K562 (cell line): ENCODE data around the gene NRG3. TPM values are rescaled to one million over a fixed set of nuclear protein-coding genes. Genes with fewer than 3 reads are reported as not detected.

Experiments
- ATAC-seq: fragments of 200-7000 bp; cut with Tn5 transposase; 3 replicates; pipeline ENCODE4 v1.9.1; 2020; ENCODE audit warnings: moderate library complexity
- BruUV-seq: library from RNA; stranded (reverse); fragments of 400-500 nt; replicated peaks from 2 replicates; lab custom pipeline; 2021; lab: Mats Ljungman, UMichigan
- CTCF ChIA-PET: fragments of 300-600 bp; formaldehyde crosslinking; extraction: SDS; loops from one replicate; lab custom pipeline; 2021; ENCODE audit warnings: low intra/inter-chr PET ratio; lab: Yijun Ruan, JAX
- POLR2A ChIA-PET: fragments of 300-600, 350-650 bp; sonication (Branson Sonifier 250); formaldehyde crosslinking; extraction: SDS; loops from one replicate; lab custom pipeline; 2021; ENCODE audit warnings: antibody characterized with exemption, inconsistent platforms; lab: Yijun Ruan, JAX
- DNase-seq, 4 experiments: peaks; one replicate each; pipeline versions ENCODE4 v3.0.0 to v3.0.0-alpha.2; 2011 to 2018; ENCODE audit warnings: low spot score in 3 of 4, mixed read lengths in 3 of 4; ENCODE audit errors: extremely low read depth in 1 of 4
- FAIRE-seq: peaks from 2 replicates; lab custom pipeline; 2011; peaks lifted over from hg19 to GRCh38; lab: Jason Lieb, UNC
- H2AFZ ChIP-seq: 2 replicates; pipeline ENCODE4 v1.6.0; 2011; ENCODE audit warnings: low read depth, low read length, control low read depth, inconsistent platforms
- H3K27ac ChIP-seq: fragments of 200-600 bp; 3 replicates; pipeline ENCODE4 v1.8.0; 2011; ENCODE audit warnings: low read depth, mild to moderate bottlenecking, control low read depth, inconsistent platforms, low read length, moderate library complexity, mixed read lengths; ENCODE audit errors: extremely low read depth
- H3K27me3 ChIP-seq, 2 experiments: fragments of 300-600 bp in 1 of 2; 2 replicates in 1 of 2; 3 replicates in 1 of 2; pipeline versions ENCODE4 v1.6.0 to v1.8.0; 2011; ENCODE audit warnings: inconsistent platforms in 2 of 2, low read length in 2 of 2, mild to moderate bottlenecking in 1 of 2, mixed read lengths in 1 of 2, moderate library complexity in 1 of 2; ENCODE audit not compliant: control insufficient read depth in 2 of 2, insufficient read depth in 2 of 2
- H3K36me3 ChIP-seq: fragments of 300-600 bp; 3 replicates; pipeline ENCODE4 v1.8.0; 2011; ENCODE audit warnings: mild to moderate bottlenecking, low read length, inconsistent platforms; ENCODE audit not compliant: control insufficient read depth, insufficient read depth
- H3K4me1 ChIP-seq, 2 experiments: fragments of 200-600 bp in 1 of 2; replicated peaks in 1 of 2; 2 replicates in 1 of 2; 3 replicates in 1 of 2; pipeline versions ENCODE4 v1.5.1 to v1.8.0; 2011; ENCODE audit warnings: inconsistent platforms in 2 of 2, low read length in 2 of 2, mild to moderate bottlenecking in 1 of 2, mixed read lengths in 1 of 2, moderate library complexity in 1 of 2; ENCODE audit not compliant: control insufficient read depth in 2 of 2, insufficient read depth in 2 of 2
- H3K4me2 ChIP-seq: 2 replicates; pipeline ENCODE4 v1.6.1; 2011; ENCODE audit warnings: low read length, control low read depth, inconsistent platforms, mixed read lengths; ENCODE audit not compliant: insufficient read depth
- H3K4me3 ChIP-seq: fragments of 200-600 bp; sonication (generic), shearing (Covaris generic); 2 replicates; pipeline ENCODE4 v1.5.1; 2016; ENCODE audit warnings: control low read depth, inconsistent platforms
- H3K79me2 ChIP-seq: fragments of 200-600 bp; 3 replicates; pipeline ENCODE4 v1.8.0; 2011; ENCODE audit warnings: low read length, inconsistent platforms; ENCODE audit not compliant: control insufficient read depth, insufficient read depth
- H3K9ac ChIP-seq, 2 experiments: 2 replicates each; pipeline versions ENCODE4 v1.6.0 to v1.6.1; 2011; ENCODE audit warnings: low read depth in 2 of 2, low read length in 2 of 2, control low read depth in 1 of 2, inconsistent platforms in 1 of 2, mild to moderate bottlenecking in 1 of 2, mixed read lengths in 1 of 2; ENCODE audit not compliant: insufficient read depth in 1 of 2
- H3K9me1 ChIP-seq: one replicate; pipeline ENCODE4 v1.6.0; 2011; ENCODE audit warnings: inconsistent platforms, mild to moderate bottlenecking, low read length, moderate library complexity; ENCODE audit not compliant: control insufficient read depth, insufficient read depth
- H3K9me3 ChIP-seq: replicated peaks from 2 replicates; pipeline ENCODE4 v1.5.1; 2011; ENCODE audit warnings: low read depth, low read length, inconsistent platforms; ENCODE audit not compliant: control insufficient read depth, insufficient read depth
- H4K20me1 ChIP-seq: replicated peaks from 2 replicates; pipeline ENCODE4 v1.6.1; 2011; ENCODE audit warnings: low read length, inconsistent platforms, mixed read lengths; ENCODE audit not compliant: control insufficient read depth, insufficient read depth
- ATF2 ChIP-seq: sonication (generic); formaldehyde crosslinking; IDR thresholded peaks from 2 replicates; pipeline ENCODE4 v1.8.1; 2022; ENCODE audit warnings: missing genetic modification reagents
- C11orf30 ChIP-seq: fragments of 450-650 bp; IDR thresholded peaks from 2 replicates; pipeline ENCODE4 v1.6.1; 2016; ENCODE audit warnings: low read depth, mild to moderate bottlenecking
- ESRRA ChIP-seq: fragments of 450-650 bp; IDR thresholded peaks from 2 replicates; pipeline ENCODE4 v1.6.1; 2014; ENCODE audit warnings: low read depth, mild to moderate bottlenecking, moderate library complexity, borderline replicate concordance
- MAFF ChIP-seq: IDR thresholded peaks from 2 replicates; pipeline ENCODE4 v1.6.1; 2012; ENCODE audit warnings: low read length, improper control_type of control experiment
- MAFG ChIP-seq: fragments of 450-650 bp; conservative IDR thresholded peaks from 2 replicates; pipeline ENCODE4 v1.6.1; 2016; ENCODE audit warnings: missing genetic modification characterization, missing compliant biosample characterization
- MAFK ChIP-seq: IDR thresholded peaks from 2 replicates; pipeline ENCODE4 v1.6.1; 2011; ENCODE audit warnings: low read length, improper control_type of control experiment
- ZBTB43 ChIP-seq: sonication (generic); formaldehyde crosslinking; IDR thresholded peaks from 2 replicates; pipeline ENCODE4 v1.8.0; 2023; ENCODE audit warnings: mild to moderate bottlenecking, missing genetic modification reagents
- ZNF316 ChIP-seq: fragments of 450-650 bp; IDR thresholded peaks from 2 replicates; pipeline ENCODE4 v1.6.1; 2016
- WGBS: fragments of 100-300 bp; shearing (Covaris generic); methylation state at CpG from one replicate; pipeline ENCODE4 v1.1.6; 2016; ENCODE audit warnings: low coverage, mixed read lengths; ENCODE audit not compliant: insufficient coverage; ENCODE audit errors: missing lambda C conversion rate; 5-methylcytosine and 5-hydroxymethylcytosine counted together
- in situ Hi-C: fragments of 300-500 bp; cut with MboI; formaldehyde crosslinking; loops from 4 replicates; pipeline ENCODE4 v1.15.0; 2018; ENCODE audit warnings: inconsistent platforms, mixed read lengths
- intact Hi-C: fragments of 100-400 bp; cut with micrococcal nuclease; formaldehyde crosslinking; loops from 2 replicates; pipeline ENCODE4 v1.14.2; 2022
- polyA plus RNA-seq, 8 experiments: library from polyadenylated mRNA; depleted of rRNA in 4 of 8; stranded (reverse) in 5 of 8; unstranded in 3 of 8; fragments of >200 nt; fragmentation: Nextera tagmentation in 2 of 8; fragmentation: Illumina TruSeq in 1 of 8; extraction: Ambion mirVana in 2 of 8; extraction: Trizol in 1 of 8; gene quantifications; 2 replicates each; pipeline versions ENCODE4 v1.2.1 to v1.2.3, GENCODE V29; 2011 to 2014; ENCODE audit warnings: inconsistent platforms in 1 of 8, missing spikeins in 1 of 8
- total RNA-seq, 7 experiments: library from RNA; depleted of rRNA in 6 of 7; stranded (reverse); fragments of >200 nt in 6 of 7; fragmentation: Illumina TruSeq in 2 of 7; extraction: Trizol in 2 of 7; gene quantifications; 2 replicates each; pipeline versions ENCODE4 v1.2.1 to v1.2.3, GENCODE V29; 2011 to 2021; ENCODE audit warnings: low replicate concordance in 1 of 7
- TF ChIP-seq, protein P1 (sequence below): fragments of 450-650 bp; IDR thresholded peaks from 2 replicates; pipeline ENCODE4 v1.6.1; 2016; ENCODE audit warnings: low read depth

The NRG3 gene
- total and polyA plus RNA-seq, 9 of the 15 experiments (the other 6 are each of a cell fraction or from before 2014, with no cell fraction given): not detected

DNA sequence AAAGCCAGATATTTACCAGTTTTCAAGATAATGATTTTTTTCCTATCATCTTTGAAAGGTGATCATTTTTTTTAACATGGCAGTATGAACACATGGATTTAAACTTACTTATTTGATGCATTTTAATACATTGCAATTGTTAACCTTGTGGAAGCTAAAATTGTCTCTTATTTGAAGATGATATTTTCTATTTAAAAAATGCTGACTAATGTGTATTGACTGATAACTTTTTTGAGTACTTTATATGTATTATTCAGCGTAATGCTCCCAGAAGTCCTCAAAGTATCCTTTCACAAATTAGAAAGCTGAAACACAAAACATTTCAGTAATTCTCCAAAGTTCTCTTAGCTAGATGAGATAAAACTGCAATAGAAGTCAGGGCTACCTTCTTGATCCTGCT, 677.3 kb downstream of the NRG3 start:
- CTCF ChIA-PET: no interaction called here
- intact Hi-C loops: no loop called here
- no TSS peak for BruUV-seq

More for the DNA sequence above, 677.3 kb downstream of the NRG3 start:
- Histone ChIP-seq H3K9me1 (no peaks in the 10 kb centered on the region), H3K4me2 (no peak overlapping the region), H3K4me3 (no peak overlapping the region), H3K9ac (no peak overlapping the region), H4K20me1 (no peaks in the 10 kb centered on the region), H3K9me3 (no peaks in the 10 kb centered on the region), H3K4me1 (no peaks in the 10 kb centered on the region), H3K36me3 (no peaks in the 10 kb centered on the region), H3K27ac (no peak overlapping the region), H2AFZ (no peak overlapping the region), H3K79me2 (no peaks in the 10 kb centered on the region), H3K27me3 (no peaks in the 10 kb centered on the region)
- in situ Hi-C loops: no loop called here
- FAIRE-seq (no peak), ATAC-seq (no peak), DNase-seq (no peak)
- POLR2A ChIA-PET: no interaction called here
- WGBS: 0% methylated on average over 1 of the region's 1 CpG
- no peak for TF ChIP-seq ESRRA
- peak; percentile 80 for TF ChIP-seq MAFG (tag)
- no peak for TF ChIP-seq ATF2 (CRISPR knock-in tag)
- TF ChIP-seq ZBTB43 (CRISPR knock-in tag): no peak
- TF ChIP-seq, protein P1, sequence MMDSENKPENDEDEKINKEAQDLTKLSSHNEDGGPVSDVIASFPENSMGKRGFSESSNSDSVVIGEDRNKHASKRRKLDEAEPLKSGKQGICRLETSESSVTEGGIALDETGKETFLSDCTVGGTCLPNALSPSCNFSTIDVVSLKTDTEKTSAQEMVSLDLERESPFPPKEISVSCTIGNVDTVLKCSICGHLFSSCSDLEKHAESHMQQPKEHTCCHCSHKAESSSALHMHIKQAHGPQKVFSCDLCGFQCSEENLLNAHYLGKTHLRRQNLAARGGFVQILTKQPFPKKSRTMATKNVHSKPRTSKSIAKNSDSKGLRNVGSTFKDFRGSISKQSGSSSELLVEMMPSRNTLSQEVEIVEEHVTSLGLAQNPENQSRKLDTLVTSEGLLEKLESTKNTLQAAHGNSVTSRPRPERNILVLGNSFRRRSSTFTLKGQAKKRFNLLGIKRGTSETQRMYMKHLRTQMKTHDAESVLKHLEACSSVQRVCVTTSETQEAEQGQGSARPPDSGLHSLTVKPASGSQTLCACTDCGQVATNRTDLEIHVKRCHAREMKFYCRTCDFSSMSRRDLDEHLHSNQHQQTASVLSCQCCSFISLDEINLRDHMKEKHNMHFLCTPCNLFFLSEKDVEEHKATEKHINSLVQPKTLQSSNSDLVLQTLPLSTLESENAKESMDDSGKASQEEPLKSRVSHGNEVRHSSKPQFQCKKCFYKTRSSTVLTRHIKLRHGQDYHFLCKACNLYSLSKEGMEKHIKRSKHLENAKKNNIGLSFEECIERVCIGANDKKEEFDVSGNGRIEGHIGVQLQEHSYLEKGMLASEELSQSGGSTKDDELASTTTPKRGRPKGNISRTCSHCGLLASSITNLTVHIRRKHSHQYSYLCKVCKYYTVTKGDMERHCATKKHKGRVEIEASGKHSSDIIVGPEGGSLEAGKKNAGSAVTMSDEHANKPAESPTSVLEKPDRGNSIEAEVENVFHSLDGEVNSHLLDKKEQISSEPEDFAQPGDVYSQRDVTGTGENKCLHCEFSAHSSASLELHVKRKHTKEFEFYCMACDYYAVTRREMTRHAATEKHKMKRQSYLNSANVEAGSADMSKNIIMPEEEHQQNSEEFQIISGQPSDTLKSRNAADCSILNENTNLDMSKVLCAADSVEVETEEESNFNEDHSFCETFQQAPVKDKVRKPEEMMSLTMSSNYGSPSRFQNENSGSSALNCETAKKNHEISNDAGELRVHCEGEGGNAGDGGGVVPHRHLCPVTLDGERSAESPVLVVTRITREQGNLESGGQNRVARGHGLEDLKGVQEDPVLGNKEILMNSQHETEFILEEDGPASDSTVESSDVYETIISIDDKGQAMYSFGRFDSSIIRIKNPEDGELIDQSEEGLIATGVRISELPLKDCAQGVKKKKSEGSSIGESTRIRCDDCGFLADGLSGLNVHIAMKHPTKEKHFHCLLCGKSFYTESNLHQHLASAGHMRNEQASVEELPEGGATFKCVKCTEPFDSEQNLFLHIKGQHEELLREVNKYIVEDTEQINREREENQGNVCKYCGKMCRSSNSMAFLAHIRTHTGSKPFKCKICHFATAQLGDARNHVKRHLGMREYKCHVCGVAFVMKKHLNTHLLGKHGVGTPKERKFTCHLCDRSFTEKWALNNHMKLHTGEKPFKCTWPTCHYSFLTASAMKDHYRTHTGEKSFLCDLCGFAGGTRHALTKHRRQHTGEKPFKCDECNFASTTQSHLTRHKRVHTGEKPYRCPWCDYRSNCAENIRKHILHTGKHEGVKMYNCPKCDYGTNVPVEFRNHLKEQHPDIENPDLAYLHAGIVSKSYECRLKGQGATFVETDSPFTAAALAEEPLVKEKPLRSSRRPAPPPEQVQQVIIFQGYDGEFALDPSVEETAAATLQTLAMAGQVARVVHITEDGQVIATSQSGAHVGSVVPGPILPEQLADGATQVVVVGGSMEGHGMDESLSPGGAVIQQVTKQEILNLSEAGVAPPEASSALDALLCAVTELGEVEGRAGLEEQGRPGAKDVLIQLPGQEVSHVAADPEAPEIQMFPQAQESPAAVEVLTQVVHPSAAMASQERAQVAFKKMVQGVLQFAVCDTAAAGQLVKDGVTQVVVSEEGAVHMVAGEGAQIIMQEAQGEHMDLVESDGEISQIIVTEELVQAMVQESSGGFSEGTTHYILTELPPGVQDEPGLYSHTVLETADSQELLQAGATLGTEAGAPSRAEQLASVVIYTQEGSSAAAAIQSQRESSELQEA: no peak
- TF ChIP-seq C11orf30: peak; percentile 72
- peak; percentile 88 for TF ChIP-seq MAFK
- TF ChIP-seq MAFF: peak; percentile 87
- peak; percentile 88 for TF ChIP-seq ZNF316
